ENCODE measurements around the gene ABHD2. TPM values are rescaled to one million over a fixed set of nuclear protein-coding genes. Genes with fewer than 3 reads are reported as not detected.

The ABHD2 gene
- total RNA-seq, 1 experiment from 2014 or later = 18.3 TPM

DNA sequence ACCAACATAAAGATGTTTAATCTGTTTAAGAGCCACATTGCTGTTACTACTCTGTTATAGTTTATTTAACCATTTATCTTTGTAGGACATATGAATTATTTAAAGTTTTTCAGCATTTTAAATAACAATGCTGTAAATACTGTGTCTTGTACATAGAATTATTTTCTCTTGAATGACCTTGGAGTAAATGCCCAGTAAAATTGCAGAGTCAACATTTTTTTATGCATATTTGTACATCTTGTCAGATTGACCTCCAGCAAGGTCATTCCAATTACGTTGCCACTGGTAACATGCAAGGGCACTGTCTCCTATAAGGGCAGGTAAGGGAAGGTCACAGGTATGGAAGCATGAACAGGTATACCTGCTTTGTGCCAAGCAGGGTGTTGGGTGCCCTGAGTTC is 68.8 kb downstream of the ABHD2 start:
- no peaks in the 10 kb centered on the region for H3K9me3 ChIP-seq
- no peak overlapping the region for H3K4me3 ChIP-seq
- no peak for DNase-seq
- no peaks in the 10 kb centered on the region for H3K27me3 ChIP-seq
- peaks cover 18% of the 10 kb centered on the region for H3K36me3 ChIP-seq

DNA sequence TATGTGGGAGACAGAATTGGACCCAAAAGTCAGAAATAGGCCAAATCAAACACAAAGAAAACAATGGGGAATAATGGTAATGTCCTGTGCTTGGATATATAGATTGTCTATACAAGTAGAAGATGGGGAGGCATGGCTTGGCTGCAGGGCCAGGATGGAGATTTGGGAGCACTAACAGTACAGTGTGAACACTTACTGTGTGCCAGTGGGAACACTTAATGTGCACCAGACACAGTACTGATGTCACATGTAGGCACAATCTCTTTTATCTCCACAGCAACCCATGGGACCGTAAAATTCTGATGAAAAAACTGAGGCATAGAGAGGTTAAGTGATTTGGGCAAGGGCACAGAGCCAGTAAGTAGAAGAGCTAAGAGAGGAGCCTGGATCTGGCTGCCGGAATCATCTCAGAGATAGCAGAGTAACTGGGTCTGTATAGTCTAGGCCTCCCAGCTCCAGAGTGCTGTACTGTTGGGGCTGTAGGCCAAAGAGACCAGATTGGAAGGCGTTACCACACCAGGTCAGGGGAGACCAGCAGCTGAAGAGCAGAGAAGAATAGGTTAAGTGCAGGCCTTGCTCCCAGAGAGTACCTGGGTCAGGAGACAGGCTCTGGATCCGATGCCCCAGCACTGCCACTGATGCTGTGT is 69.8 kb downstream of the ABHD2 start:
- Histone ChIP-seq H3K4me3 (no peak overlapping the region), H3K9me3 (no peaks in the 10 kb centered on the region), H3K27me3 (no peaks in the 10 kb centered on the region), H3K36me3 (peaks cover 10% of the 10 kb centered on the region)
- no peak for DNase-seq

DNA sequence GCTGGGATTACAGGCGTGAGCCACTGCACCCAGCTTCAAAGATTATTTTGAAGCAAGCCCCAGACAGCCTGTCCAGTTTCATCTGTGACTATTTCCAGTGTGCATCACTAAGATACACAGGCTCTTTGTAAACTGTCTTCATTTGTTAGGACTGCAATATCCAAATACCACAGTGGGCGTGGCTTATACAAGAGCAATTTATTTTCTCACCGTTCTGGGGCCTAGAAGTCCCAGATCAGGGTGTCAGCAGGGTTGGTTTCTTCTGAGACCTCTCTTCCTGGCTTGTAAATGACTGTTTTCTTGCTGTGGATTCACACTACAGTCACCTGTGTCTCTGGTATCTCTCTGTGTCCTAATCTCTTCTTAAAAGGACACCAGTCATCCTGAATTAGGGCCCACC is 73.4 kb downstream of the ABHD2 start:
- peaks cover 3% of the 10 kb centered on the region for H3K36me3 ChIP-seq
- H3K4me3 ChIP-seq = no peak overlapping the region
- H3K27me3 ChIP-seq = no peaks in the 10 kb centered on the region
- no peaks in the 10 kb centered on the region for H3K9me3 ChIP-seq
- DNase-seq = no peak

DNA sequence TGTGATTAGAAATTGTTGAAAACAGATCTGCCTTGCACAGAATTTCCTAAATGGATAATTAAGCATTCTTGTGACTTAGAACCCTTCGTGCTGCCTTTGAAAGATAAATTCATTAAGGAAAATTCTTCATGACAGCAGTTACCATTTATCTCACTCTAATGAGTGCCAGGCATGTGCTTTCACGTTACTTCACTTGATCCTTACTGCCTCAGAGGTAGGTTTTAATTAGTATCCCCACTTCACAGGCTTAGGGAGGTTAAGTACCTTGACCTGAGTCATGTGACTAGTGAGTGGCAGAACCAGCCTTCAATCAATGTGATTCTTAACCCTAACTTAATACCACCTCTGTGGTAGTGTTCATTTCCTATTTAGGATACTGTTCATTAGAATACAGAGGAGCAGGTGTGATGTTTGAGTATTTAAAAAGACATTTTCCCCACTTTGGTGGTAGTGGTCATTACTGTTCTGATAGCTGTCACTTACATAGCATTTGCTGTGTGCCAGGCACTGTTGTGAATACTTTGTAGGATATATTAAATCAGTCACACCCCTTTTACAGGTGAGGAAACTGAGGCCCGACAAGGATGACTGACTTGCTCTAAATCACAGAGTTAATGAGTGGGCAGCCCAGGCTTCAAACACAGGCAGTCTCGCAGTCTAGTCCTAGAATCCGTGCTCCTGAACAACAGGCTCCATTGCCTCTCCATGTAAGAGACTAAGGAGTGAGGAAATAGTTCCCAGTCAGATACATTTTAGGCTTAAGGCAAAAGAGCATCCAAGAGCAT is 75.2 kb downstream of the ABHD2 start:
- no peak overlapping the region for H3K4me3 ChIP-seq
- H3K9me3 ChIP-seq = no peaks in the 10 kb centered on the region
- no peaks in the 10 kb centered on the region for H3K27me3 ChIP-seq
- DNase-seq = no peak
- peaks cover 3% of the 10 kb centered on the region for H3K36me3 ChIP-seq

DNA sequence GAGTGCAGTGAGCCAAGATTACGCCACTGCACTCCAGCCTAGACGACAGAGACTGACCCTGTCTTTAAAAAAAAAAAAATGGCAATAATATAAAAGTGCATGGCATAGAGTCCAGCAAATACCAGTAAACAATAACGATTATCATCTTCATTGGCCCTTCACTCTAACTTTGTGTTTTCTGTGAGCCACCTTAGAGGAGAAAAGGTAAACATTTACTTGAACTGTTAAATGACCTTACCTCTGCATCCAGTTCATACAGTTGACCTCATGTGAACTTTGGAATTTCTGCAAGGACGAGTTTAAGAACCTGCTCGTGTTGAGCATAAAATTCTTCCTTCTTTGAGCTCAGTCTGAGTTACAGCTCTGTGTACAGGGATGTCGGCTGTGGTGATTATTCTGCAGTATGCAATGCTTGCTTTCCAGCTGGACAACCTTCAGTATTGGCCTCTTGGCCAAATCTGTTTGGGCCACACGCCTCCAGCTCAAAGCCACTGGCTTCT is 76.5 kb downstream of the ABHD2 start:
- Histone ChIP-seq H3K27me3 (no peaks in the 10 kb centered on the region), H3K9me3 (no peaks in the 10 kb centered on the region), H3K4me3 (no peak overlapping the region), H3K36me3 (peaks cover 3% of the 10 kb centered on the region)
- no peak for DNase-seq

DNA sequence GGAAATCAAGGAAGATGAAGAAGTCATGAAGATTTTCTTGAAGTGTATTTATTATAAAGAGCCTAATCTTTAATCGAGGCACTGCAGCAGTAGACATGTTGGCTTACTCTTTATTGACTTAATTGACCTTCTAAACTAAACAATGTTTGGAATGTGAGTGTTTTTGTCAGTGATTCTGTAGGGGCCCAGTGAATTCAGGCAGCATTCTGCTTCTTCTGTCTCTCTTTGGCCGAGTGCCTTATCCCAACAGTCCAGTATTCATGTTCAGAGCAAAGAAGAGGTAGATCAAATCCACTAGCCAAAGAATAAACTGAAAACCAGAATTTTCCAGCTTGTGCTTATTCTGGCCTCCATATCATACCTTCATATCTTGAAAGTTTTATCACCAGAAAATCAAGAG is 77.4 kb downstream of the ABHD2 start:
- Histone ChIP-seq H3K9me3 (no peaks in the 10 kb centered on the region), H3K4me3 (no peak overlapping the region), H3K36me3 (peaks cover 3% of the 10 kb centered on the region), H3K27me3 (no peaks in the 10 kb centered on the region)
- no peak for DNase-seq

DNA sequence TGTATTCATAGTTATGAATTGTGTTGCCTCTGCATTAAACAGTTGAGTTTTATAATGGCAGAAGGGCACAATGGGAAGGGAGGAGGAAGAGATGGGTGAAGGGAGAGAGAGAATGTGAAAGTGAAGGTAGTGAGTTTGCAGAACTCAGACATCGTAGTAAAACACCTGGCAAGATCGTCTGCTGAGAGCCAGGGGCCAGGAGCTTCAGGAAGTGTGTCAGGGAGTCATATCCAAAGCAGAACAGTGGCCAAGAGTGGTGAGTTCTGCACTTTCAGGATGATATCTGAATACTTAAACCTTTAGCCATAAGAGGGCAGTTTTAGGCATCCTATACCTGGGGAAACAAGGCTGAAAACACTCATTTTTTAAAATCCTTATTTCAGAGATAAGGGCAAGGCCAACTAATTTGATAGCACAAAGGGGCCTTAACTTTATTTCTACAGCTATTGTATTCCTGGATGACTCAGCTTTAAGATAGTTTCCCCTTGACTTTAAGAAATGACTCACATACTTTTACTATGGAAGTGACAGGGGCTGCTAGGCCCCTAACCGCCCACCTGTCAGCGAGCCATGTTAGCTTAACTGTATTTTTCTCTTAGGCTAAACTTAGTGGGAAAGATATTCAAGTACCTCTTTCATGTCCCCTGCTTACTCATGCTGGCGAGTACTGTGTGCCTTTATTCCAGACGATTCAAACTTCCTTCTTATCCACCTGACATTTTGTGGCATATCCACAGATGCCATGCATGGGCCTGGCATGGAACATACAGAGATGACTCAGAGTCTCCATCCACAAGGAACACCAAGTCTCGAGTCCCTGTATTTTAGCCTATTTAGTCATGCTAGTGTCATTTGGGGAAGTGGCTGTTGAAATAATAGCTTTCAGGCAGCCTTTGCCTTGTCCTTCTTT is 79.3 kb downstream of the ABHD2 start:
- Histone ChIP-seq H3K9me3 (no peaks in the 10 kb centered on the region), H3K27me3 (no peaks in the 10 kb centered on the region), H3K36me3 (no peaks in the 10 kb centered on the region; the same call in 1 of the 2 replicates), H3K4me3 (no peak overlapping the region)
- peak; percentile 67 for DNase-seq

DNA sequence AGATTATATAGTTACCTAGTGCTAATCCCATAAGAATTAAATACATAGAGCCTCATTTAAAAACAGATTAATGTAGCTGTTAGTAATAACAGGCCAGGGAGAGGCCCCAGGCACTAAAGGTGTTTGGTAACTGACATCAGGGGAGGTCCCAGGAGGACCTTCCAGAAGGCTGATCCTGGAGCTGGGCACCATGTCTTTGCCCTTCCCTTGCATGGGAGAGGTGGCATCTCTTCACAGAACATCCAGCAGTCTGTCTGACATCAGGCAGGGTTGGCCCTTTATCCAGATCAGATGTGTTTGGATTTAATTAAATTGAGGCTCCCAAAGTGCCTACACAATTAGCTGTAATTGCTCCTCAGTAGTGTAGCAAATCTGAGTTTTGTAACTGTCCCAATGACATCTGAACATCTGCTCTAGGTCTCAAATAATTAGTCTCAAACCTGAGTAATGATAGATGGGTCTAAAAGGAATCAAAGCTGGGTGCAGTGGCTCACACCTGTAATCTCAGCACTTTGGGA is 80.1 kb downstream of the ABHD2 start:
- no peak for DNase-seq
- no peaks in the 10 kb centered on the region for H3K9me3 ChIP-seq

DNA sequence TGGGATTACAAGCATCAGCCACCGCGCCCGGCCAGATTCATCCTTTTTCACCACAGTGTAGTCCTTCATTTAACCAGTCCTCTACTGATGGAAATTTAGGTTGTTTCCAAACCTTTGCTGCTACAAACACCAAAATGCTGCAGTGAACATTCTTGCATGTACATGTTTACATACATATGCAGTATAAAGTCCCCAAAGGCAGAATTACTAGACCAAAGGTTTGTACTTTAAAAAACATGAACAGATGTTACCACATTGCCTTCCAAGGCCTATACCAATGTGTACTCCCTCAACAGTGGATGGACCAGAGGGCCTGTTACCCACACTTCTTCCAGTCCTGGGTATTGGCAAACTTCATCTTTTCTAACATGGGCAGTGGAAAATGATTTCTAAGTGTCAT is 82.1 kb downstream of the ABHD2 start:
- DNase-seq = no peak
- H3K27me3 ChIP-seq = no peaks in the 10 kb centered on the region
- no peaks in the 10 kb centered on the region for H3K9me3 ChIP-seq
- H3K36me3 ChIP-seq = peaks cover 2% of the 10 kb centered on the region
- no peak overlapping the region for H3K4me3 ChIP-seq

More for the DNA sequence above, 80.1 kb downstream of the ABHD2 start:
- Histone ChIP-seq H3K36me3 (no peaks in the 10 kb centered on the region; the same call in 1 of the 2 replicates), H3K4me3 (no peak overlapping the region), H3K27me3 (no peaks in the 10 kb centered on the region)

DNA sequence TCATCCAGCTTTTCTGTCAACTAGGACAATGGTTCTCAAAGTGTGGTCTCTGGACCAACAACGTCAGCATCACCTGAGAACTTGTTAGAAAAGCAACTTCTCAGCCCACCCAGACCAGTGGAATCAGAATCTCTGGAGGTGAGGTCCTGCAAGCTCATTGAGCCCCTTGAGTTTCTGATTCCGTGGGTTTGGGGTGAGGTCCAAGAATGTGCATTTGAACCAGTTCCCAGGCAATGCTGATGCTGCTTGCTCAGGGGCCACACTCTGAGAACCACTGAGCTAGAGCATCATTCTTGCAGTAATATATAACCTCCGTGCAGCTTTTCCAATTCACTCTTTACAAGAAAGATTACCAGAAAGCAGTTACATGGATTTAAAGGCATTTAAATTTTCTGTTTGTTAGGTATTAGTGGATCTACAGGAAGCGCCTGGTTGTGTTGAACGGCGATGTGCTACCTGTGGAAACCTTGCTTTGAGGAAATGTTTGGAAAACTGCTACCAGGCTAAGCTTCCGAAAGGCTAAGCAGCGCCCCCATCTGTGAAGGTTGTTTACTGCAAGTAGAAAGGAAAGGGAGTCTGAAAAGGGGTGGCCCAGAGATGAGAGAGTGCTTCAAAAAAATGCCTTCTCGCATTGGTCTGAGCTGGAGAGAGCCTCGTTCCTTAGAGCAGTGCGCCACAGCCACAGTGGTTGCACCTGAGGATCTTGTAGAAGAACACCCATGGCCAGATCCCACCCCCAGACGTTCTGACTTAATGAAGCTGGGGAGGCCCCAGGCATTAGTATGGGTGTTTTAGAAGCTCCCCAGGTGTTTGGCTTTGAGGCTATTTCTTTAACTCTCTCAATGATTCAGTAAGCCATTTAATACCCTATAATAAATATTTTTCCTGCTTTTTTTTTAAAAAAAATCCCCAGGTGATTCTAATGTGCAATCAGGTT is 83.1 kb downstream of the ABHD2 start:
- peak; percentile 29 for DNase-seq
- H3K4me3 ChIP-seq = no peak overlapping the region
- H3K36me3 ChIP-seq = peaks cover 11% of the 10 kb centered on the region
- no peaks in the 10 kb centered on the region for H3K9me3 ChIP-seq
- H3K27me3 ChIP-seq = no peaks in the 10 kb centered on the region

DNA sequence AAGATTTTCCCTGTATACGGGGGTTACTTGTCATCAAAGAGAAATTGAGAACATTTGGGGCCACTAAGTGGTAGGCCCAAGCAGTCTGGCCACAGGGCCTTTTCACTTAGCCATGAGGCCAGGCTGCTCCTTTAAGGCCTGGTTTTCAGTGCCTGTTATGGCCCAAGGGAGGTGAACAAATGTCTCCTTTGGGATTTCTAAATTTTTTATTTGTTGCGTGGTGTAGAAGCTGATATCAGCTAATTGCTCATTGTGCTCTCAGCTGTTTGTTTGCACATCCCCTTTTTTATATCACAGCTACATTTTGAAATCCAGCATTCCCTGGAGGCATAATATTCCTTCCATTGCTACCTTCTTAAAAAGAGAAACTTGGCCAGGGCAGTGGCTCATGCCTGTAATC is 84.7 kb downstream of the ABHD2 start:
- Histone ChIP-seq H3K9me3 (no peaks in the 10 kb centered on the region), H3K4me3 (no peak overlapping the region), H3K27me3 (no peaks in the 10 kb centered on the region), H3K36me3 (peaks cover 19% of the 10 kb centered on the region)
- DNase-seq = no peak

DNA sequence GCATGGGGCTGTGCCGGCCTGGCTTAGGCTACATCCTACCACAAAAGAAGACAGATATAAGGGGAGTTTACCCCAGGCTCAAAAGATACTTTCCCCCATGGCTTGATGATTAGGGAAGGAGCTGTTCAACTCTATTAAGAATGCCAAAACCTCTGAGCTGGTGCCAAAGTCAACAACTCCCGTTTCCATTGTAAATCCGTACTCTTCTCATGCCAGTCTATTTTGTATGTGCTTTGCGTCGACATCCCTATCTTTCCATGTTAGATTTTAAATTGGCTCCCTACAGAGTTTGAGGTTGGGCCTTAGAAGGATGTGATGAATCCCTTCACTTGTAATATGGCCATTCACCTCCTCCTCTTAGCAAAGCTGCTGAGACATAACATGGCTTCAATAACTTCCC is 86.2 kb downstream of the ABHD2 start:
- DNase-seq = no peak

DNA sequence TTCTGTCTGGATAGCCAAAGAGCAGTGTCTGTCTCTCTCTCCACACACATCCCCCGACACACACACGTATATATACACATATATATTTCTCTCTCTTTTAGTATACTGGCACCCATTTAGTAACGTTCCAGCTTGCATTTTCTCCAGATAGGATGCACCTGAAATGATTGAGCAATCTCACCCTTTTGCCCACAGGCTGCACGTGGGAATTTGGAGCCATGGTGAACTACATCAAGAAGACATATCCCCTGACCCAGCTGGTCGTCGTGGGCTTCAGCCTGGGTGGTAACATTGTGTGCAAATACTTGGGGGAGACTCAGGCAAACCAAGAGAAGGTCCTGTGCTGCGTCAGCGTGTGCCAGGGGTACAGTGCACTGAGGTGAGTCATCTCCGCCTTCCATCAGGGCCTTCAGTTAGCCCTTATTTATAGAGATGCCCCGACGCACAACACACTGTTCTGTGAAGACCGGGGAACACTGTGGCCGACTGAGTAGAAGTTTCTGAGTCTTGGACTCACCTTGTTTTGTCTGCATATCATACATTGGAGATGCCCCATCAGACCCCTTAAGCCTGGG is 87.4 kb downstream of the ABHD2 start:
- no peak overlapping the region for H3K4me3 ChIP-seq
- H3K36me3 ChIP-seq = peaks cover 28% of the 10 kb centered on the region
- no peak for DNase-seq
- no peaks in the 10 kb centered on the region for H3K27me3 ChIP-seq
- no peaks in the 10 kb centered on the region for H3K9me3 ChIP-seq

More for the DNA sequence above, 86.2 kb downstream of the ABHD2 start:
- peaks cover 28% of the 10 kb centered on the region for H3K36me3 ChIP-seq
- H3K9me3 ChIP-seq = no peaks in the 10 kb centered on the region
- no peak overlapping the region for H3K4me3 ChIP-seq
- H3K27me3 ChIP-seq = no peaks in the 10 kb centered on the region

DNA sequence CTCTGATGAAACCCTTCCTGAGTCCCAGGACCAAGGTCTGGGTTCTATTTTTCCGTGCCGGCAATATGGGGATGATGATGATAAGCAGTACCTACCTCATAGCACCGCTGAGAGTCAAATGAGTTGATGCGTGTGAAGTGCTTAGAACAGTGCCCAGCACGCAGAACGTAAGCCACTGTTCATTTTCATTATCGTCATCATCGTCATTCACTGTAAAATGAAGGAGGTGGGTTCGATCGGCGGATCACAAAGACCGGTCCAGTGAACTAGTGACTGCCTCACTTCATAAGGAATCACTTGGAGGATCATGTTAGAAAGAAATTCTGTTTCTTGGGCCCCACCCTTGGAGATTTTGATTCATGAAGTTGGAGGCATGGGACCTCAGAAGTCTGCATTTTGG is 88.9 kb downstream of the ABHD2 start:
- no peak overlapping the region for H3K4me3 ChIP-seq
- no peaks in the 10 kb centered on the region for H3K27me3 ChIP-seq
- H3K9me3 ChIP-seq = no peaks in the 10 kb centered on the region
- DNase-seq = no peak
- H3K36me3 ChIP-seq = peaks cover 28% of the 10 kb centered on the region

DNA sequence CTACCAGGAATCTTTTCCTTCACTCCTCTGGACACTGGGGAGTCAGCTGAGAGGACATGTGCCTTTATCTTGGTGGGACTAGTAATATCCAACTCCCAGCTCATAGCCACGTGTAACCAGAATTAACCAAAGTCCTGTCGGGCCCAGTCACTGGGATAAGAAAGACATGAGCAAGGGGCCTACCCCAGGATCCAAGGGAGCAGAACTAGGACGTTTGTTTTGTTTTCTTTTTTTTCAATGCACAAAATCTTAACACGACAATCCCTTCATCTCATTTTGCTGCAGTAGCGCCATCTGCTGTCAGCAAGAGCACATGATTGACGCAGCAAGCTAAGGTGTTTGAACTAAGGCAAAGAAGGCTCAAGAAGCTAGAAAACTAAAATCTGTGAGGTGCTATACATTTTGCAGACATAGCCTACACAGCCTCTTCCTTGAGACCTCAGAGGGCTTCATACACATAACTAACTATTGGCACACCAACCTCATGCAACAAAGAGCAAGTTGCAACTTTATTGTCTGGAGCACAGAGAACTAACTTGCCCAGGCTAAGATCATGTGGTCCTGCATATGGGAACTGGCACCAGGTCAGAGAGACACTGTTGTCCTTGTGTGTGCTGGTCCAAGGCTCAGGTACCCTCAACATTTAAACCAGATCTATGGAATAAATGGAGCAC is 89.5 kb downstream of the ABHD2 start:
- H3K36me3 ChIP-seq = peaks cover 28% of the 10 kb centered on the region
- H3K4me3 ChIP-seq = no peak overlapping the region
- H3K9me3 ChIP-seq = no peaks in the 10 kb centered on the region
- DNase-seq = peak; percentile 49
- H3K27me3 ChIP-seq = no peaks in the 10 kb centered on the region
